Trophoblast cell (in vitro differentiated cells and primary cell): ENCODE data around the gene LZTS2.

ENCODE experiments used
- DNase-seq, 2 donors: peaks; one replicate each; pipeline ENCODE4 v3.0.0-alpha.2; 2016
- H2AFZ ChIP-seq: 2 replicates; pipeline ENCODE4 v1.6.1; 2013; ENCODE audit warnings: low read length, moderate library complexity, mild to moderate bottlenecking; ENCODE audit not compliant: insufficient read depth, poor library complexity
- H2AK5ac ChIP-seq: 2 replicates; pipeline ENCODE4 v1.6.1; 2013; ENCODE audit warnings: mild to moderate bottlenecking, low read length
- H2BK120ac ChIP-seq: 2 replicates; pipeline ENCODE4 v1.6.1; 2013; ENCODE audit warnings: low read length, mild to moderate bottlenecking, moderate library complexity; ENCODE audit not compliant: insufficient read depth, poor library complexity
- H2BK12ac ChIP-seq: 2 replicates; pipeline ENCODE4 v1.6.1; 2013; ENCODE audit warnings: mild to moderate bottlenecking, low read length, moderate library complexity
- H2BK5ac ChIP-seq: 2 replicates; pipeline ENCODE4 v1.6.1; 2013; ENCODE audit warnings: low read length, low read depth, moderate library complexity, mild to moderate bottlenecking; ENCODE audit not compliant: poor library complexity
- H3K14ac ChIP-seq: 2 replicates; pipeline ENCODE4 v1.6.1; 2013; ENCODE audit warnings: mild to moderate bottlenecking, low read length
- H3K18ac ChIP-seq: 2 replicates; pipeline ENCODE4 v1.6.1; 2013; ENCODE audit warnings: mild to moderate bottlenecking, low read length
- H3K23ac ChIP-seq: 2 replicates; pipeline ENCODE4 v1.6.1; 2013; ENCODE audit warnings: low read length
- H3K27ac ChIP-seq: 2 replicates; pipeline ENCODE4 v1.5.1; 2013; ENCODE audit warnings: low read depth, mild to moderate bottlenecking, inconsistent platforms, low read length, moderate library complexity
- H3K27me3 ChIP-seq: 2 replicates; pipeline ENCODE4 v1.6.1; 2013; ENCODE audit warnings: inconsistent platforms, mild to moderate bottlenecking, low read length, moderate library complexity; ENCODE audit not compliant: insufficient read depth
- H3K36me3 ChIP-seq, 2 experiments: 1 replicate in 1 of 2; 2 replicates in 1 of 2; pipeline ENCODE4 v1.6.1; 2013; ENCODE audit warnings: low read length in 2 of 2, mild to moderate bottlenecking in 2 of 2, moderate library complexity in 1 of 2; ENCODE audit not compliant: insufficient read depth in 2 of 2, control insufficient read depth in 1 of 2
- H3K4ac ChIP-seq: 2 replicates; pipeline ENCODE4 v1.6.1; 2013; ENCODE audit warnings: low read depth, mild to moderate bottlenecking, low read length, moderate library complexity
- H3K4me1 ChIP-seq, 2 experiments: 1 replicate in 1 of 2; 2 replicates in 1 of 2; pipeline ENCODE4 v1.6.1; 2013; ENCODE audit warnings: low read length in 2 of 2, mild to moderate bottlenecking in 2 of 2, moderate library complexity in 1 of 2; ENCODE audit not compliant: insufficient read depth in 2 of 2, control insufficient read depth in 1 of 2
- H3K4me2 ChIP-seq: 2 replicates; pipeline ENCODE4 v1.6.1; 2013; ENCODE audit warnings: inconsistent platforms, mild to moderate bottlenecking, low read length, moderate library complexity
- H3K4me3 ChIP-seq: 2 replicates; pipeline ENCODE4 v1.5.1; 2013; ENCODE audit warnings: mild to moderate bottlenecking, low read depth, low read length, inconsistent platforms
- H3K79me1 ChIP-seq: one replicate; pipeline ENCODE4 v1.6.1; 2013; ENCODE audit warnings: low read length
- H3K79me2 ChIP-seq: 2 replicates; pipeline ENCODE4 v1.6.1; 2013; ENCODE audit warnings: low read length, mild to moderate bottlenecking; ENCODE audit not compliant: control insufficient read depth, insufficient read depth, poor library complexity
- H3K9ac ChIP-seq: 2 replicates; pipeline ENCODE4 v1.6.1; 2013; ENCODE audit warnings: mild to moderate bottlenecking, low read length
- H3K9me3 ChIP-seq: 2 replicates; pipeline ENCODE4 v1.6.1; 2013; ENCODE audit warnings: low read depth, mild to moderate bottlenecking, control low read depth, inconsistent platforms, low read length; ENCODE audit not compliant: insufficient read depth
- H4K12ac ChIP-seq: 2 replicates; pipeline ENCODE4 v1.6.1; 2013; ENCODE audit warnings: low read depth, mild to moderate bottlenecking, low read length, moderate library complexity
- H4K8ac ChIP-seq: 2 replicates; pipeline ENCODE4 v1.6.1; 2013; ENCODE audit warnings: low read depth, mild to moderate bottlenecking, low read length, moderate library complexity
- H4K91ac ChIP-seq: one replicate; pipeline ENCODE4 v1.6.1; 2013; ENCODE audit warnings: low read depth, mild to moderate bottlenecking, low read length, moderate library complexity
- WGBS: extraction: QIAGEN DNeasy Blood & Tissue Kit; methylation state at CpG from one replicate; pipeline ENCODE4 v1.1.7; 2013; ENCODE audit warnings: missing lambda C conversion rate; ENCODE audit not compliant: insufficient read length, insufficient coverage; ENCODE audit errors: extremely low coverage; 5-methylcytosine and 5-hydroxymethylcytosine counted together

The LZTS2 gene

DNA sequence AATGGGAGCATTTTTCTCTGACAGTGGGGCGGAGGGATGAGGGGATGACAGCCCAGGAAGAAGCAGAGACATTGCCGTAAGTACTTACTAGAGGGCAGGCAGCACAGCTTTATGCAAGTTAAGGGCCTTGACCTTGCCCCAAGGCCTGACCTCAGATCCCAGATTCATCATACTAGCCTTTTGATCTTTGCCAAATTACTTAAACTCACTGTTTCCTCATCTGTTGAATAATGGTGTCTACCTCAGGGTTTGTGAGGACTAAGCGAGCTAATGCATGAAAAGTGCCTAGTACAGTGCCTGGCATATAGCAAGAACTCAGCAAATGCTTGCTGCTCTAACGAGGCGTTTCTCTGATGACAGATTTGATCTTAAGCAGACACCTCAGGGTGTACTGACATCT lies 33.8 kb upstream of the LZTS2 start:
- Histone ChIP-seq H3K36me3 (peaks cover 0 to 6% of the 10 kb centered on the region in 2 experiments), H4K8ac (no peak overlapping the region), H3K4me1 (peaks cover 8 to 10% of the 10 kb centered on the region in 2 experiments), H2BK120ac (no peak overlapping the region), H4K91ac (no peak overlapping the region), H4K12ac (no peak overlapping the region), H3K18ac (no peak overlapping the region), H2AK5ac (no peak overlapping the region), H3K14ac (no peak overlapping the region), H3K4me2 (no peak overlapping the region), H2AFZ (no peak overlapping the region), H2BK5ac (no peak overlapping the region), H3K4ac (no peak overlapping the region), H3K9me3 (no peaks in the 10 kb centered on the region), H3K23ac (no peak overlapping the region), H3K9ac (no peak overlapping the region), H3K4me3 (no peak overlapping the region), H3K27me3 (no peaks in the 10 kb centered on the region), H3K79me2 (peaks cover 3% of the 10 kb centered on the region), H2BK12ac (no peak overlapping the region), H3K79me1 (no peaks in the 10 kb centered on the region), H3K27ac (no peak overlapping the region)
- no CpG with 5 or more reads among the region's 5 CpGs for WGBS
- DNase-seq = no peak

DNA sequence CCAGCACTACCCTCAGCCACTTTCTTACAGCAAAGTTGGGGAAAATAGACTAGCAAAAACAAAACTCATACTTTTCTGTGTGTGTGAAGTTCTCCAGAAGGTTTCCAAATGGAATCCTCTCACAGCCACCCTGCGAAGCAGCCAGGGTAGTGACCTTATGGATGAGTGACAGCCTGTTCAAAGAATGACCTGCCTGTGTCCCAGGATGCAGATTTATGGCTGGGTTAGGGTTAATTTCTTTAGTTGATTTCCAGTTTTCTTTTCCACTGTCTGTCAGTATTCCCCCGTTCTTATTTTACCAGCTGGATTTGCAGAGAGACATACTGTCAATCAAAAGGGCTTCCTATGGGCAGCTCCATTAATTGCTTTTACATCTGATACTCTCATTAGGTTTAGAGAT lies 32.7 kb upstream of the LZTS2 start:
- peaks cover 0 to 5% of the 10 kb centered on the region in 2 experiments for H3K36me3 ChIP-seq
- H3K27me3 ChIP-seq = no peaks in the 10 kb centered on the region
- H3K4me1 ChIP-seq = peaks cover 8 to 10% of the 10 kb centered on the region in 2 experiments
- no peak overlapping the region for H3K27ac ChIP-seq
- H3K79me2 ChIP-seq = peaks cover 3% of the 10 kb centered on the region
- H3K79me1 ChIP-seq = no peaks in the 10 kb centered on the region
- H2BK120ac ChIP-seq = no peak overlapping the region
- no peak overlapping the region for H2AK5ac ChIP-seq
- H4K91ac ChIP-seq = no peak overlapping the region
- H4K8ac ChIP-seq = no peak overlapping the region
- no peak overlapping the region for H2BK12ac ChIP-seq
- H2BK5ac ChIP-seq = no peak overlapping the region
- no peak overlapping the region for H3K4me3 ChIP-seq
- H3K4ac ChIP-seq = no peak overlapping the region
- H3K18ac ChIP-seq = no peak overlapping the region
- no peak overlapping the region for H2AFZ ChIP-seq
- no peak overlapping the region for H3K4me2 ChIP-seq
- H3K14ac ChIP-seq = no peak overlapping the region
- no peaks in the 10 kb centered on the region for H3K9me3 ChIP-seq
- H4K12ac ChIP-seq = no peak overlapping the region
- no peak for DNase-seq
- WGBS = no CpG with 5 or more reads among the region's 2 CpGs
- H3K23ac ChIP-seq = no peak overlapping the region
- no peak overlapping the region for H3K9ac ChIP-seq

DNA sequence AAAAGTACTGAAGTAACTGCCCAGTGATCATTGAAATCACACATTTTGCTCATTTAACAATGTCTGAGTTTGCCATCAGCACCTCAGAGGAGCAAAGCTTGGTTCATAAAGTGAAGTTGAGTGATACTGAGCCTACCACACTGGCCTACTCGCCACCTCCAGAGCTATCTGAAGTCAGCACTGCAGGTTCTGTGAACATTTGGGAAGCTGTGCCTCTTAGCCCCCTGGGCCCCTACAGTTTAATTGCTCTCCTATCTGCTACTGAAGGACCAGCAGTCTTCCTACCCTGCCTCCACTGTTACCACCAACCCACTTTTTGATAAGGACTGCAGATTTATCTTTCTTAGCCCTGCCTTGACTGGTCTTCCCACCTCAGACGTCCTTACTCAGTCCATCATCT lies 32.3 kb upstream of the LZTS2 start:
- no peak overlapping the region for H4K12ac ChIP-seq
- no peak overlapping the region for H3K4me3 ChIP-seq
- H2BK5ac ChIP-seq = no peak overlapping the region
- H3K27ac ChIP-seq = no peak overlapping the region
- no peak overlapping the region for H3K23ac ChIP-seq
- H3K4me1 ChIP-seq = peaks cover 8 to 10% of the 10 kb centered on the region in 2 experiments
- no peak overlapping the region for H3K18ac ChIP-seq
- no CpG with 5 or more reads among the region's 2 CpGs for WGBS
- H3K27me3 ChIP-seq = no peaks in the 10 kb centered on the region
- H3K9ac ChIP-seq = no peak overlapping the region
- no peak overlapping the region for H4K91ac ChIP-seq
- no peak overlapping the region for H3K4me2 ChIP-seq
- DNase-seq = no peak
- H3K79me1 ChIP-seq = no peaks in the 10 kb centered on the region
- no peak overlapping the region for H3K14ac ChIP-seq
- no peak overlapping the region for H3K4ac ChIP-seq
- no peaks in the 10 kb centered on the region for H3K9me3 ChIP-seq
- no peak overlapping the region for H2AFZ ChIP-seq
- no peak overlapping the region for H4K8ac ChIP-seq
- H2BK120ac ChIP-seq = no peak overlapping the region
- no peak overlapping the region for H2AK5ac ChIP-seq
- H3K36me3 ChIP-seq = peaks cover 0 to 5% of the 10 kb centered on the region in 2 experiments
- H2BK12ac ChIP-seq = no peak overlapping the region
- peaks cover 3% of the 10 kb centered on the region for H3K79me2 ChIP-seq

DNA sequence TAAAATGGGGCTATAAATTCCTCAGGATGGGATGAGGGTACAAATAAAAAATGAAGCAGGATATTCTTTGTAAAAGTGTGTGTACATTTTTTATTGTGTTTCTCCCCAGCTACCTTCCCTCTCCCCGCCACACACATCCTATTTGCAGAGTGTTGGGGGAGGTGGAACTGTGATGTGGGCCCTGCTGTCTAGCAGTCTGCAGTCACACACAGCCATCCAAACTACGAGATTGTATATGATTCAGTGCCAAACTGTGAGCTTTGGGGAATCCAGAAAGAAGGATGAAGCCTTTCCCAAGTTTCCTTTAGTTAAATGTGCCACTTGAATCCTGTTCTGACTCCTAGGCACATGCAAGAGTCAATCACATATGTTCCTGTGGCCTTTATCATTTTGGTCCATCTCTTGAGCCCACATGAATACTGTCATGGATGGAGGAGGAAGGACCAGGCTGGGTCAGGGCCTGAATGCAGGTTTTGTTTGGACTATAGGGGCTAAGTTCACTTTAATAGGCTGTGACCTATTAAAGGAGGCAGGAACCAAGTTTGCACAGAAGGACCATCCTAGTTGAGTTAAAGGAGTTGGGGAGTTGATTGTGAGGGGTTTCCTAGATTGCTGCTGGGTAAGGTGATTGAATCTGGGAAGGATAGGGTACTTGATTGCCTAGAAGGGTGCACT lies 31.4 kb upstream of the LZTS2 start:
- WGBS = no CpG with 5 or more reads among the region's 2 CpGs
- no peak overlapping the region for H2AFZ ChIP-seq

More for the DNA sequence above, 31.4 kb upstream of the LZTS2 start:
- Histone ChIP-seq H3K4me3 (no peak overlapping the region), H4K12ac (no peak overlapping the region), H4K91ac (no peak overlapping the region), H3K27me3 (no peaks in the 10 kb centered on the region), H3K4me2 (no peak overlapping the region), H3K9ac (no peak overlapping the region), H3K18ac (no peak overlapping the region), H3K36me3 (no peaks in the 10 kb centered on the region), H2BK5ac (no peak overlapping the region), H3K9me3 (no peaks in the 10 kb centered on the region), H3K4me1 (peaks cover 8 to 10% of the 10 kb centered on the region in 2 experiments), H3K4ac (no peak overlapping the region), H3K23ac (no peak overlapping the region), H3K79me2 (peaks cover 3% of the 10 kb centered on the region), H2AK5ac (no peak overlapping the region), H3K79me1 (no peaks in the 10 kb centered on the region), H2BK12ac (no peak overlapping the region), H3K14ac (no peak overlapping the region), H3K27ac (no peak overlapping the region), H2BK120ac (no peak overlapping the region), H4K8ac (no peak overlapping the region)
- DNase-seq = no peak
